Measurements from ENCODE around the gene OR5L2.

GRCh38 chr11:55849037-55849436 lies 22.0 kb downstream of the OR5L2 start:
- TF ChIP-seq CTCF (IDR thresholded peaks at IDR 0.05) (no peak), EZH2phosphoT487 (IDR thresholded peaks at IDR 0.05) (no peak), EZH2 (IDR thresholded peaks at IDR 0.05) (no peak)
